Peyer's patch (tissue), 4 donors: ENCODE measurements around the gene TP53AIP1. TPM values are rescaled to one million over a fixed set of nuclear protein-coding genes. Genes with fewer than 3 reads are reported as not detected.

Source experiments
- DNase-seq, 3 donors: peaks; one replicate each; pipeline ENCODE4 v3.0.0-alpha.2; 2017 to 2019
- H3K27ac ChIP-seq, 4 donors: fragments of 200-600 bp; sonication (generic); one replicate each; pipeline ENCODE4 v1.5.1; 2016 to 2019
- H3K27me3 ChIP-seq, 2 donors: fragments of 200-600 bp; sonication (generic); one replicate each; pipeline ENCODE4 v1.5.1; 2019
- H3K36me3 ChIP-seq, 3 donors: fragments of 200-600 bp; sonication (generic); one replicate each; pipeline ENCODE4 v1.5.1; 2016 to 2019
- H3K4me1 ChIP-seq, 4 donors: fragments of 200-600 bp; sonication (generic); one replicate each; pipeline ENCODE4 v1.5.1; 2016 to 2019
- H3K4me3 ChIP-seq, 4 donors: fragments of 200-600 bp; sonication (generic); 1 replicate in 3 of 4; 2 replicates in 1 of 4; pipeline ENCODE4 v1.5.1; 2016 to 2019; ENCODE audit warnings: mild to moderate bottlenecking in 1 of 4
- H3K9me3 ChIP-seq, 4 donors: fragments of 200-600 bp; sonication (generic); one replicate each; pipeline ENCODE4 v1.5.1; 2016 to 2019; ENCODE audit warnings: mild to moderate bottlenecking in 1 of 4
- CTCF ChIP-seq, 6 experiments: fragments of 450-650 bp in 4 of 6; fragments of 200-600 bp in 2 of 6; sonication (generic) in 1 of 6; IDR thresholded peaks; one replicate each; pipeline ENCODE4 v1.5.1; 2017 to 2019; ENCODE audit warnings: antibody characterized with exemption in 6 of 6, mild to moderate bottlenecking in 3 of 6, moderate library complexity in 1 of 6
- POLR2A ChIP-seq, 2 donors: fragments of 450-650 bp; IDR thresholded peaks; one replicate each; pipeline ENCODE4 v1.5.1; 2017; ENCODE audit warnings: antibody characterized with exemption in 2 of 2, mild to moderate bottlenecking in 2 of 2, moderate library complexity in 2 of 2
- total RNA-seq, 4 donors: library from RNA; depleted of rRNA; stranded (reverse); fragments of >200 nt; gene quantifications; one replicate each; pipeline ENCODE4 v1.1.0, GENCODE V29; 2016

Gene TP53AIP1
- total RNA-seq, 4 donors from 2014 or later: 0.35 to 2.0 (median 0.47) TPM; not detected in 1

DNA sequence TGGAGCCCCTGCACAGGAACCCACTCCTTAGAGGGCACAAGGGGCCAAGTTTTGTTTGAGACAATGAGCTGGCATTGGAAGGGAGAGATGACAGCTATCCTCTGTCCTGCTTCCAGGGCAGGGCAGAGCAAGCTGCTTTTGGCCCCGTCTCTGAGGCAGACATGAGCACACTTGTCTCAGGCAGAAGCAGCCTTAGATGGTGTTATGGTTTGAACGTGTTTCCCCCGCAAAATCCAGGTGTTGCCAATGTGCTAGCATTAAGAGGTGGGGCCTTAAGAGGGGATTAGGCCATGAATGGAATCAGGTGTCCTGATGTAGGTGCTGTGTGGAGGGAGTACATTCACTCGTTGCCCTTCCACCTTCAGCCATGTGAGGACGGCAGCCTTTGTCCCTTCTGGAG is 2.5 kb downstream of the TP53AIP1 start:
- Histone ChIP-seq H3K4me1 (no peaks in the 10 kb centered on the region), H3K36me3 (no peaks in the 10 kb centered on the region), H3K9me3 (no peaks in the 10 kb centered on the region), H3K27ac (no peak overlapping the region), H3K27me3 (no peaks in the 10 kb centered on the region), H3K4me3 (no peak overlapping the region)
- TF ChIP-seq POLR2A (IDR thresholded peaks at IDR 0.05) (no peak), CTCF (IDR thresholded peaks at IDR 0.05) (no peak)
- no peak for DNase-seq

GRCh38 chr11:128939591-128939990 is 3.1 kb downstream of the TP53AIP1 start:
- no peak for TF ChIP-seq CTCF (IDR thresholded peaks at IDR 0.05)
- Histone ChIP-seq H3K27me3 (no peaks in the 10 kb centered on the region), H3K9me3 (no peaks in the 10 kb centered on the region), H3K27ac (no peak overlapping the region), H3K4me1 (no peaks in the 10 kb centered on the region), H3K36me3 (no peaks in the 10 kb centered on the region), H3K4me3 (no peak overlapping the region)
- DNase-seq: no peak

DNA sequence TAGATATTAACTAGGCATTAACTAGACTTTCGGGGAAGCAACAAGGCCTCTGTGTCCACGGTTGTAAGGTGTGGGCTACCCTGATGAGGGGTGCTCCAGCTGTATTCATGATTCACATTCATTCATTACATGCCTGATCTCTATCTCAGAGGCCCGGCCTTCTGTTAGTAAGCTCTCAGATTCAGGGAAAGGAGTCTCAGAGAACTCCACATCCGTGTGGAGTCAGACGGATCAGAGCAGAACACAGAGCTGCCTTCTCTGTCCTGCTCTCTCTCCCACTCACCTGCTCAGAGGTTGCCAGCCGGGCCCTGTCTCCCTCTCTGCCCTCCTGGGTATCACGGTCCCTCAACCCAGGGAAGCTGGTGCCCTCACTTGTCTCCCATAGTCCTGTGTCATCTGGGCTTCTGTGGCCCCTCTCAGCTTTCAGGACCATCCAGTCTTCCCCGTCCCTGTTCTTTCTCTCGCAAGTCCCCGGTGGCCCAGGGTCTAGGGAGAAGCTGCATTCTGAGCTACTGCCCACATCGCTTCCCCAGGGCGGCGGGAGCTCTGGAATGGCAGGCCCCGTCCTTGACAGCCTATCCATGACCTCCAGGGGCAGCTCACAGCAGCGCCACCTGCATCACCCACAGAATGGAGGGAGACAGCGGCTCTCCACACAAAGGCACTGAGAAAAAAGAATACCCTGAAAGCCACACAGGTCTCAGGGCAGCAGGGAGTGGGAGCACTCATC is 4.3 kb downstream of the TP53AIP1 start:
- TF ChIP-seq POLR2A (IDR thresholded peaks at IDR 0.05): no peak
- no peak for TF ChIP-seq CTCF (IDR thresholded peaks at IDR 0.05)
- H3K36me3 ChIP-seq: no peaks in the 10 kb centered on the region
- no peaks in the 10 kb centered on the region for H3K27me3 ChIP-seq
- no peaks in the 10 kb centered on the region for H3K9me3 ChIP-seq
- H3K4me1 ChIP-seq: no peaks in the 10 kb centered on the region
- no peak overlapping the region for H3K4me3 ChIP-seq
- no peak for DNase-seq
- H3K27ac ChIP-seq: no peak overlapping the region

DNA sequence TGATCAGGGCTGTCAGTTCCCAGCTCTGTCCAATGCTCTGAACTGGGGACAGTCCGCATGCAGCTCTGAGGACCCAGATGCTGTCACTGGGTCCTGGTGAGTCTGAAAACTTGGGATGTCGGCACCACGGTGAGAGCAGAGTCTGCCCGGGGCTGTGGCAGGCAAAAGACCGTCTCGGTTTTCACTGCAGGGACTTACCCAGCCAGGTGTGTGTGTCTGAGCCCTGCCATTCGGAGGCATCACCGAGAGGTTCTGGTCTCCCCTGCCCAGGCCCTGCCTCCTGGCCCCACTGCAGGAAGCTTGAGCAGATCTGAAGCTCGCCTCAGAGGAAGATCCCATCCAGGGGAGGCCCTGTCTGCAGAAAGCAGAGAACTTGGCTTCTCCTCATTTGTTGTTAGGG is 5.2 kb downstream of the TP53AIP1 start:
- no peak for TF ChIP-seq CTCF (IDR thresholded peaks at IDR 0.05)
- TF ChIP-seq POLR2A (IDR thresholded peaks at IDR 0.05): no peak
- Histone ChIP-seq H3K4me1 (no peaks in the 10 kb centered on the region), H3K36me3 (no peaks in the 10 kb centered on the region), H3K4me3 (no peak overlapping the region), H3K9me3 (no peaks in the 10 kb centered on the region), H3K27ac (no peak overlapping the region), H3K27me3 (no peaks in the 10 kb centered on the region)
- no peak for DNase-seq

- no peak overlapping the region for H3K27ac ChIP-seq
Measured at GRCh38 chr11:128936606-128937251, 5.9 kb downstream of the TP53AIP1 start.

More at GRCh38 chr11:128936606-128937251, 5.9 kb downstream of the TP53AIP1 start:
- no peaks in the 10 kb centered on the region for H3K27me3 ChIP-seq
- H3K9me3 ChIP-seq: no peaks in the 10 kb centered on the region
- no peaks in the 10 kb centered on the region for H3K36me3 ChIP-seq
- DNase-seq: no peak
- no peak overlapping the region for H3K4me3 ChIP-seq
- TF ChIP-seq POLR2A (IDR thresholded peaks at IDR 0.05) (no peak), CTCF (IDR thresholded peaks at IDR 0.05) (no peak)
- H3K4me1 ChIP-seq: no peaks in the 10 kb centered on the region
